ENCODE data around the gene USP44. TPM values are rescaled to one million over a fixed set of nuclear protein-coding genes. Genes with fewer than 3 reads are reported as not detected.
A peak's percentile ranks its signal among the peaks of the same experiment; 100 is the strongest.

USP44 gene
- total and polyA plus RNA-seq, 2 experiments from 2014 or later: 235 to 248 TPM

GRCh38 chr12:95594136-95594535, 42.9 kb upstream of the USP44 start (continued):
- TF ChIP-seq, protein P1, sequence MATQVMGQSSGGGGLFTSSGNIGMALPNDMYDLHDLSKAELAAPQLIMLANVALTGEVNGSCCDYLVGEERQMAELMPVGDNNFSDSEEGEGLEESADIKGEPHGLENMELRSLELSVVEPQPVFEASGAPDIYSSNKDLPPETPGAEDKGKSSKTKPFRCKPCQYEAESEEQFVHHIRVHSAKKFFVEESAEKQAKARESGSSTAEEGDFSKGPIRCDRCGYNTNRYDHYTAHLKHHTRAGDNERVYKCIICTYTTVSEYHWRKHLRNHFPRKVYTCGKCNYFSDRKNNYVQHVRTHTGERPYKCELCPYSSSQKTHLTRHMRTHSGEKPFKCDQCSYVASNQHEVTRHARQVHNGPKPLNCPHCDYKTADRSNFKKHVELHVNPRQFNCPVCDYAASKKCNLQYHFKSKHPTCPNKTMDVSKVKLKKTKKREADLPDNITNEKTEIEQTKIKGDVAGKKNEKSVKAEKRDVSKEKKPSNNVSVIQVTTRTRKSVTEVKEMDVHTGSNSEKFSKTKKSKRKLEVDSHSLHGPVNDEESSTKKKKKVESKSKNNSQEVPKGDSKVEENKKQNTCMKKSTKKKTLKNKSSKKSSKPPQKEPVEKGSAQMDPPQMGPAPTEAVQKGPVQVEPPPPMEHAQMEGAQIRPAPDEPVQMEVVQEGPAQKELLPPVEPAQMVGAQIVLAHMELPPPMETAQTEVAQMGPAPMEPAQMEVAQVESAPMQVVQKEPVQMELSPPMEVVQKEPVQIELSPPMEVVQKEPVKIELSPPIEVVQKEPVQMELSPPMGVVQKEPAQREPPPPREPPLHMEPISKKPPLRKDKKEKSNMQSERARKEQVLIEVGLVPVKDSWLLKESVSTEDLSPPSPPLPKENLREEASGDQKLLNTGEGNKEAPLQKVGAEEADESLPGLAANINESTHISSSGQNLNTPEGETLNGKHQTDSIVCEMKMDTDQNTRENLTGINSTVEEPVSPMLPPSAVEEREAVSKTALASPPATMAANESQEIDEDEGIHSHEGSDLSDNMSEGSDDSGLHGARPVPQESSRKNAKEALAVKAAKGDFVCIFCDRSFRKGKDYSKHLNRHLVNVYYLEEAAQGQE (IDR thresholded peaks at IDR 0.05; ENCODE audit: unreplicated experiment): no peak

GRCh38 chr12:95593266-95593871, 42.1 kb upstream of the USP44 start:
- Histone ChIP-seq H3K4me3 (no peak overlapping the region), H3F3A (replicated peaks; ENCODE audit: low read depth) (no peaks in the 10 kb centered on the region), H4K20me1 (replicated peaks; ENCODE audit: insufficient read depth) (no peaks in the 10 kb centered on the region), H2AFZ (no peak overlapping the region), H3K36me3 (ENCODE audit: insufficient read depth) (no peaks in the 10 kb centered on the region), H3K9me2 (ENCODE audit: insufficient read depth) (no peaks in the 10 kb centered on the region), H3K79me2 (replicated peaks; ENCODE audit: insufficient read depth) (no peaks in the 10 kb centered on the region; the same call in none of the 2 replicates), H3K4me1 (ENCODE audit: insufficient read depth) (peaks cover 21% of the 10 kb centered on the region), H3K4me2 (no peak overlapping the region), H3K27ac (ENCODE audit: low read depth) (no peak overlapping the region), H3K27me3 (ENCODE audit: insufficient read depth) (no peaks in the 10 kb centered on the region)
- DNase-seq (ENCODE audit: low spot score) (no peak), ATAC-seq (peak; percentile 36; the same call in 1 of the 3 replicates)
- peaks cover 18% of the 10 kb centered on the region; the same call in 2 of the 3 replicates for H3K4me1 Mint-ChIP-seq
- H3K27ac Mint-ChIP-seq: no peak overlapping the region
- no peaks in the 10 kb centered on the region for H3K9me3 Mint-ChIP-seq
- peaks cover 3% of the 10 kb centered on the region for H3K27me3 Mint-ChIP-seq (ENCODE audit: insufficient read depth, low read depth, poor library complexity)
- no peaks in the 10 kb centered on the region for H3K36me3 Mint-ChIP-seq (ENCODE audit: low read depth)
- no peak overlapping the region for H3K4me3 Mint-ChIP-seq
- TF ChIP-seq CTCF (conservative IDR thresholded peaks at IDR 0.05; ENCODE audit: low read depth in 2 of 2) (no peak), ZNF331 (CRISPR knock-in tag; IDR thresholded peaks at IDR 0.05; ENCODE audit: low read depth) (no peak), ZNF114 (CRISPR knock-in tag; IDR thresholded peaks at IDR 0.05) (no peak), NANOG (IDR thresholded peaks at IDR 0.05; ENCODE audit: borderline replicate concordance) (no peak), JUNB (IDR thresholded peaks at IDR 0.05; ENCODE audit: unreplicated experiment) (no peak), CREB1 (CRISPR knock-in tag; IDR thresholded peaks at IDR 0.05; ENCODE audit: low read depth) (no peak), EZH2phosphoT487 (IDR thresholded peaks at IDR 0.05; ENCODE audit: unreplicated experiment) (no peak), EZH2 (IDR thresholded peaks at IDR 0.05; ENCODE audit: low read depth, unreplicated experiment) (no peak)
- TF ChIP-seq, protein P1 (IDR thresholded peaks at IDR 0.05; ENCODE audit: unreplicated experiment): no peak
- TF ChIP-seq, protein P2, sequence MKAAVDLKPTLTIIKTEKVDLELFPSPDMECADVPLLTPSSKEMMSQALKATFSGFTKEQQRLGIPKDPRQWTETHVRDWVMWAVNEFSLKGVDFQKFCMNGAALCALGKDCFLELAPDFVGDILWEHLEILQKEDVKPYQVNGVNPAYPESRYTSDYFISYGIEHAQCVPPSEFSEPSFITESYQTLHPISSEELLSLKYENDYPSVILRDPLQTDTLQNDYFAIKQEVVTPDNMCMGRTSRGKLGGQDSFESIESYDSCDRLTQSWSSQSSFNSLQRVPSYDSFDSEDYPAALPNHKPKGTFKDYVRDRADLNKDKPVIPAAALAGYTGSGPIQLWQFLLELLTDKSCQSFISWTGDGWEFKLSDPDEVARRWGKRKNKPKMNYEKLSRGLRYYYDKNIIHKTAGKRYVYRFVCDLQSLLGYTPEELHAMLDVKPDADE (IDR thresholded peaks at IDR 0.05): no peak

All from GM23338 (cell line).